SK-N-SH (cell line): Measurements from ENCODE around the gene FGFRL1. TPM values are rescaled to one million over a fixed set of nuclear protein-coding genes. Genes with fewer than 3 reads are reported as not detected.

Experiments used
- CTCF ChIA-PET: fragments of 300-600, 350-600 bp; formaldehyde crosslinking; extraction: SDS; loops from one replicate; lab custom pipeline; 2021; lab: Yijun Ruan, JAX
- POLR2A ChIA-PET: fragments of 350-600 bp; sonication (Branson Sonifier 250); formaldehyde crosslinking; extraction: SDS; loops from one replicate; lab custom pipeline; 2020; ENCODE audit warnings: antibody characterized with exemption, inconsistent platforms; lab: Yijun Ruan, JAX
- DNase-seq: peaks from one replicate; pipeline ENCODE4 v3.0.0; 2012
- H2AFZ ChIP-seq: fragments of 200-600 bp; sonication (generic); 2 replicates; pipeline ENCODE4 v1.8.1; 2016; ENCODE audit warnings: antibody characterized with exemption, mild to moderate bottlenecking, low read depth
- H3F3A ChIP-seq: fragments of 200-600 bp; sonication (generic); replicated peaks from 2 replicates; pipeline ENCODE3; 2016; ENCODE audit warnings: antibody characterized with exemption, mild to moderate bottlenecking; ENCODE audit not compliant: insufficient read depth
- H3K27ac ChIP-seq, 2 experiments: fragments of 200-500 bp in 1 of 2; fragments of 200-600 bp in 1 of 2; sonication (Bioruptor generic) in 1 of 2; sonication (generic), shearing (Covaris generic) in 1 of 2; 2 replicates each; pipeline versions ENCODE4 v1.5.1 to v1.6.1; 2014 to 2016; ENCODE audit warnings: low read depth in 2 of 2, inconsistent platforms in 1 of 2, low read length in 1 of 2, mild to moderate bottlenecking in 1 of 2, mixed read lengths in 1 of 2
- H3K27me3 ChIP-seq: fragments of 200-600 bp; sonication (generic), shearing (Covaris generic); 2 replicates; pipeline ENCODE4 v1.6.1; 2016; ENCODE audit warnings: mixed run types; ENCODE audit not compliant: insufficient read depth
- H3K36me3 ChIP-seq, 2 experiments: fragments of 200-500 bp in 1 of 2; fragments of 200-600 bp in 1 of 2; sonication (Bioruptor generic) in 1 of 2; sonication (generic) in 1 of 2; replicated peaks in 1 of 2; 2 replicates each; pipeline versions ENCODE3 to v1.5.1; 2014 to 2016; ENCODE audit warnings: low read length in 1 of 2, mild to moderate bottlenecking in 1 of 2; ENCODE audit not compliant: insufficient read depth in 2 of 2, control insufficient read depth in 1 of 2
- H3K4me1 ChIP-seq, 2 experiments: fragments of 200-500 bp in 1 of 2; fragments of 200-600 bp in 1 of 2; sonication (Bioruptor generic) in 1 of 2; sonication (generic), shearing (Covaris generic) in 1 of 2; 2 replicates each; pipeline versions ENCODE4 v1.5.1 to v1.6.1; 2014 to 2016; ENCODE audit warnings: low read depth in 1 of 2, low read length in 1 of 2, mixed run types in 1 of 2; ENCODE audit not compliant: insufficient read depth in 2 of 2, control insufficient read depth in 1 of 2
- H3K4me2 ChIP-seq: fragments of 200-600 bp; sonication (generic), shearing (Covaris generic); 2 replicates; pipeline ENCODE4 v1.6.1; 2017; ENCODE audit warnings: mixed run types
- H3K4me3 ChIP-seq, 2 experiments: fragments of 200-500 bp in 1 of 2; fragments of 200-600 bp in 1 of 2; sonication (Bioruptor generic) in 1 of 2; sonication (generic), shearing (Covaris generic) in 1 of 2; 2 replicates each; pipeline versions ENCODE4 v1.5.1 to v1.8.1; 2014 to 2016; ENCODE audit warnings: low read depth in 2 of 2, inconsistent platforms in 1 of 2, low read length in 1 of 2, mild to moderate bottlenecking in 1 of 2, mixed read lengths in 1 of 2, moderate library complexity in 1 of 2
- H3K79me2 ChIP-seq: fragments of 200-600 bp; sonication (generic); 2 replicates; pipeline ENCODE4 v1.8.1; 2017; ENCODE audit warnings: mild to moderate bottlenecking; ENCODE audit not compliant: insufficient read depth
- H3K9ac ChIP-seq: fragments of 200-600 bp; sonication (generic); 2 replicates; pipeline ENCODE4 v1.6.1; 2017; ENCODE audit warnings: mixed run types
- H3K9me2 ChIP-seq: fragments of 200-600 bp; sonication (generic); 2 replicates; pipeline ENCODE4 v1.6.1; 2017; ENCODE audit warnings: mixed run types
- H3K9me3 ChIP-seq: fragments of 200-600 bp; sonication (generic); 2 replicates; pipeline ENCODE4 v1.6.1; 2017; ENCODE audit warnings: mixed run types, mild to moderate bottlenecking, moderate library complexity
- H4K20me1 ChIP-seq: fragments of 200-600 bp; sonication (generic); 2 replicates; pipeline ENCODE4 v1.6.1; 2017; ENCODE audit warnings: mild to moderate bottlenecking, mixed run types; ENCODE audit not compliant: insufficient read depth
- FOXJ3 ChIP-seq: sonication (generic); formaldehyde crosslinking; IDR thresholded peaks from 2 replicates; pipeline ENCODE4 v1.5.1; 2020; ENCODE audit warnings: mild to moderate bottlenecking, missing genetic modification reagents
- MEF2A ChIP-seq: IDR thresholded peaks from 2 replicates; pipeline ENCODE4 v1.4.0; 2012; ENCODE audit warnings: low read depth, borderline replicate concordance
- MXI1 ChIP-seq: IDR thresholded peaks from 2 replicates; pipeline ENCODE4 v1.6.1; 2012; ENCODE audit warnings: mild to moderate bottlenecking, low read depth, low read length, improper control_type of control experiment
- RCOR1 ChIP-seq: fragments of 150-350 bp; IDR thresholded peaks from 2 replicates; pipeline ENCODE4 v1.6.1; 2017; ENCODE audit warnings: antibody characterized with exemption, low read length
- SIN3A ChIP-seq: IDR thresholded peaks from 2 replicates; pipeline ENCODE4 v1.6.1; 2012; ENCODE audit warnings: low read depth, mild to moderate bottlenecking, low read length, moderate library complexity, borderline replicate concordance
- TCF12 ChIP-seq: IDR thresholded peaks from 2 replicates; pipeline ENCODE4 v1.4.0; 2012
- WGBS: methylation state at CpG from one replicate; pipeline ENCODE4 v1.1.6; 2017; ENCODE audit warnings: low lambda C conversion rate; 5-methylcytosine and 5-hydroxymethylcytosine counted together
- polyA plus RNA-seq, 3 experiments: library from polyadenylated mRNA; depleted of rRNA; stranded (reverse); fragments of >200 nt; gene quantifications; 2 replicates each; pipeline ENCODE4 v1.2.3, GENCODE V29; 2012
- TF ChIP-seq, protein P1 (sequence below): IDR thresholded peaks from 2 replicates; pipeline ENCODE4 v1.4.0; 2012; ENCODE audit warnings: low read depth
- TF ChIP-seq, protein P2 (sequence below): fragments of 150-350 bp; IDR thresholded peaks from 2 replicates; pipeline ENCODE4 v1.6.1; 2016; ENCODE audit warnings: mild to moderate bottlenecking, low read depth, low read length

Gene FGFRL1
- polyA plus RNA-seq, 1 of the 3 experiments (the other 2 are of a cell fraction), result 22.5 TPM

DNA sequence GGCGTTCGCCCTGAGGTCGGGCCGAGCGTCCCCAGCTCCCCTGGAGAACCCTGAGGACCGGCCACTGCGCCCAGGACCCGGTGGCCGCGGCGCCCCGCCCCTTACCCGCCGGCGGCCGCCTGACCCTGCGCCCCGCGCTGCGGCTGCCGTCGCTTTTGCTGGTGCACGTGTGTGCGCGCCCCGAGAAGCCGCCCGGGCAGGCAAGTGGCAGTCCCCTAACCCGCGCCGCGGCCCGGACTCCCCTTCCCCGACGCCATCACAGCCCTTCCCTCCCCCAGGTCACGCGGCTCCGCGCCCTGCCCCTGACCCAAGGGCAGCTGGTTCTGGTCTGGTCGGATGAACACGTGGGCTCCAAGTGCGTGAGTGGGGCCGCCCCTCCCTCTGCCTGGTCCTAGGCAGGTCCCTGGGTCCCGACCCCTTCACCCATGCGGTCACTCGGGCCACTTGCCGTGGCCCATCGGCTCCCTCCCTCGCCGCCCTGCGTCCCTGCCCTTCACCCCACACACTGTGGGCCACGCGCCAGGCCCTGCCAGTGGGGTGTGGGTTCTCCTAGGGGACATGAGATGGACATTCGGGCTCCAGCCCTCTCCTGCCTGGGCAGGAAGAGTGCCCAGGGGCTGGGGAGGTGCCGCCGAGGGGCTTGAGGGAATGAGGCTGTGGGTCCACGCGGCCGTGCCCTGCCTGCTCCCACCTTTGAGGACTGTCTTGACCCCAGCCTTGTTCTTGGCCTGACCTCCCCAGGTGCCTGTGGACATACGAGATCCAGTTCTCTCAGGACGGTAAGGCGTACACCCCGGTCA lies 8.0 kb upstream of the FGFRL1 start:
- no peaks in the 10 kb centered on the region for H3K36me3 ChIP-seq
- TF ChIP-seq SIN3A, result no peak
- TF ChIP-seq TCF12, result no peak
- TF ChIP-seq RCOR1, result no peak
- TF ChIP-seq, all 33 proteins: peak for 0
- Histone ChIP-seq H3K4me3 (no peak overlapping the region), H3K4me2 (no peak overlapping the region), H2AFZ (no peak overlapping the region), H3K79me2 (no peaks in the 10 kb centered on the region), H3F3A (no peaks in the 10 kb centered on the region), H4K20me1 (peaks cover 6% of the 10 kb centered on the region; the same call in 1 of the 2 replicates), H3K4me1 (no peaks in the 10 kb centered on the region; a peak in 1 of 4 replicates), H3K9ac (no peak overlapping the region), H3K27me3 (peaks cover 44% of the 10 kb centered on the region), H3K9me2 (no peaks in the 10 kb centered on the region), H3K9me3 (no peaks in the 10 kb centered on the region), H3K27ac (no peak overlapping the region)
- ChIA-PET POLR2A (no interaction called here), CTCF (no interaction called here)
- no peak for DNase-seq
- 61% methylated on average over 15 of the region's 63 CpGs for WGBS

DNA sequence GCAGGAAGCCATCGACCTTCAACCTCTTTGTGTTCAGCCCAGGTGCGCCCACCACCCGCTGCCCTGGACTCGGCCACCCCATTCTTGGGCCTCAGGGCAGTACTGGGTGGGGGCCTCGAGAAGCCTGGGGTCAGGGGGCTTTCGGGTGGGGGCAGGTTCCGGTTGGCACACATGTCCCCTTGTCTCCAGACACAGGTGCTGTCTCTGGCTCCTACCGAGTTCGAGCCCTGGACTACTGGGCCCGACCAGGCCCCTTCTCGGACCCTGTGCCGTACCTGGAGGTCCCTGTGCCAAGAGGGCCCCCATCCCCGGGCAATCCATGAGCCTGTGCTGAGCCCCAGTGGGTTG lies 7.4 kb upstream of the FGFRL1 start:
- peaks cover 49% of the 10 kb centered on the region for H3K27me3 ChIP-seq
- DNase-seq, result no peak
- H4K20me1 ChIP-seq, result 0 out of 2 replicates have a peak, but pooled peaks cover 3% of the 10 kb centered on the region
- H3K4me1 ChIP-seq, result peaks cover 0 to 2% of the 10 kb centered on the region in 2 experiments; a peak in 1 of 4 replicates
- H3K36me3 ChIP-seq, result no peaks in the 10 kb centered on the region
- H3K27ac ChIP-seq, result no peak overlapping the region
- no peak overlapping the region for H2AFZ ChIP-seq
- CTCF ChIA-PET, result interaction anchor here (1.1 kb wide), 1 partner anchor 17 kb away, joined by 6 read pairs; the partner anchor contains the start of gene IDUA
- no peaks in the 10 kb centered on the region for H3K9me2 ChIP-seq
- POLR2A ChIA-PET, result no interaction called here
- no peak overlapping the region for H3K9ac ChIP-seq
- H3K4me3 ChIP-seq, result no peak overlapping the region
- no peaks in the 10 kb centered on the region for H3F3A ChIP-seq
- TF ChIP-seq, protein P1, sequence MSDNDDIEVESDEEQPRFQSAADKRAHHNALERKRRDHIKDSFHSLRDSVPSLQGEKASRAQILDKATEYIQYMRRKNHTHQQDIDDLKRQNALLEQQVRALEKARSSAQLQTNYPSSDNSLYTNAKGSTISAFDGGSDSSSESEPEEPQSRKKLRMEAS, result no peak
- TF ChIP-seq MEF2A, result no peak
- no peak for TF ChIP-seq MXI1
- TF ChIP-seq, protein P2, sequence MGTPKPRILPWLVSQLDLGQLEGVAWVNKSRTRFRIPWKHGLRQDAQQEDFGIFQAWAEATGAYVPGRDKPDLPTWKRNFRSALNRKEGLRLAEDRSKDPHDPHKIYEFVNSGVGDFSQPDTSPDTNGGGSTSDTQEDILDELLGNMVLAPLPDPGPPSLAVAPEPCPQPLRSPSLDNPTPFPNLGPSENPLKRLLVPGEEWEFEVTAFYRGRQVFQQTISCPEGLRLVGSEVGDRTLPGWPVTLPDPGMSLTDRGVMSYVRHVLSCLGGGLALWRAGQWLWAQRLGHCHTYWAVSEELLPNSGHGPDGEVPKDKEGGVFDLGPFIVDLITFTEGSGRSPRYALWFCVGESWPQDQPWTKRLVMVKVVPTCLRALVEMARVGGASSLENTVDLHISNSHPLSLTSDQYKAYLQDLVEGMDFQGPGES, result no peak
- no peak for TF ChIP-seq FOXJ3 (CRISPR knock-in tag)
- TF ChIP-seq, all 33 proteins: peak for 0
- 61% methylated on average over 7 of the region's 13 CpGs for WGBS
- no peaks in the 10 kb centered on the region for H3K9me3 ChIP-seq
- no peak overlapping the region for H3K4me2 ChIP-seq
- H3K79me2 ChIP-seq, result no peaks in the 10 kb centered on the region
